Suppressor macrophage (primary cell): Measurements from ENCODE around the gene FOXS1.
"Not testable (repeated sequence)": the region's sequence is repeated elsewhere in the genome, so short reads cannot be mapped to it uniquely, and the experiment has no call there.

Source experiments
- DNase-seq, 4 experiments: peaks; one replicate each; pipeline ENCODE4 v3.0.0-alpha.2; 2020 to 2022

The FOXS1 gene

GRCh38 chr20:31821427-31821826 lies 24.0 kb downstream of the FOXS1 start:
- peak in 3 of 4 experiments; percentile 21 to 39 (median 28) for DNase-seq

- DNase-seq = no peak
Measured at GRCh38 chr20:31820228-31820627, 25.2 kb downstream of the FOXS1 start.

DNA sequence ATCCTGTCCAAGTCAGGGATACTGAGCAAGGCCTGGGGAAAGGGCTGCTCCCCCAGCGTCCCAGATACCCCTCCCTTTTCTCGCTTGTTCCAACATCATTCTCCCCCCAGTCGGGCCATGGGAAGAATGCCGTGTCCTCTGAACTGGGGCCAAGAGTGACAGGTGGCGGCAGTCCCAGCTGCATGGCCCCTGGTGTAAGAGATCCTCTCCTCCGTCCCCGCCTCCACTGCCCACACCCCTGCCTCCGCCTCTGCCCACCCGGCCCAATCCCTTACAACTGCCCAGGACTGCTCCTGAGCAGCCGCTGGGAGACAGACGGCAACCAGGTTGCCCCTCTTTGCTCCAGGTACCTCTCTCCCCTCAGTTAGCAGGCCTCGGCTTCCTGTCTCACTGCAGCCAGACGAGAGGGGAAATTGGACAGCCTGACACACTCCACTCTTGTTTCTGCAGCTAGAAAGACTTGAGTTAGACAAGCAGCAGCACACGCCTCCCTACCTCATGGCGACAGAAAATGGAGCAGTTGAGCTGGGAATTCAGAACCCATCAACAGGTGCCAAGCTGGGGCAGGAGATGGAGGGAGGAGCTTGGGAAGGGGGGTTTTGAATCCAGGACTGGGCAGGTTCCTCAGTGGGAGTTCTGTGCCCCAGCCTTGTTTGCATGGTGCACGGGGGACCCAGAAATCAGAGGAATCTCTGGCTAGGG lies 26.2 kb downstream of the FOXS1 start, which contains the start of gene MYLK2:
MYLK2 (plus strand) TSS at position 274 of the 702 bp plus-strand sequence; CDS start at position 499, 225 bp downstream.
- no peak for DNase-seq

DNA sequence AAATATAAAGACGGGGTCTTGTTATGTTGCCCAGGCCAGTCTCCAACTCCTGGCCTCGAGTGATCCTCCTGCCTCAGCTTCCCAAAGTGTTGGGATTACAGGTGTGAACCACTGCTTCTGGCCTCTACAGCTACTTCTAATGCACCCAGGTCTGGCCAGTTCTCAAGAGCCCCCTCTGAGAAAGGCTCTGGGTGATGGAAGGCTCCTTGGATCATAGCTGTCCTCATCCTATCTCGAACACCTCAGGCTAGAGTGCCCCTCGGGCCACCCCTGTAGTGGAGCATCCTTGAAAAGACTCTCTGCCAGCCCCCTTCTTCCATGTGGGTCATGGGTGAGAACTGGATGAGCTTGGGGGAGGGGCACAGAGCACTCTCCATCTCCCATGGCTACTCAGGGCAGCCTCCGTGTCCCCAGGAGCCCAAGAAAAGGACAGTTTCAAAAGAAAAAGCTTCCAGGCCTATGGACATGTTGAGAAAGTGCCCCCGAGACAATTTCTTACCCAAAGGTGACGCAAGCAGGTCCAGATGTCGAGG lies 27.0 kb downstream of the FOXS1 start:
- no peak for DNase-seq

GRCh38 chr20:31817461-31817860 lies 27.9 kb downstream of the FOXS1 start:
- no peak for DNase-seq

GRCh38 chr20:31816221-31816620 lies 29.2 kb downstream of the FOXS1 start:
- no peak for DNase-seq

DNA sequence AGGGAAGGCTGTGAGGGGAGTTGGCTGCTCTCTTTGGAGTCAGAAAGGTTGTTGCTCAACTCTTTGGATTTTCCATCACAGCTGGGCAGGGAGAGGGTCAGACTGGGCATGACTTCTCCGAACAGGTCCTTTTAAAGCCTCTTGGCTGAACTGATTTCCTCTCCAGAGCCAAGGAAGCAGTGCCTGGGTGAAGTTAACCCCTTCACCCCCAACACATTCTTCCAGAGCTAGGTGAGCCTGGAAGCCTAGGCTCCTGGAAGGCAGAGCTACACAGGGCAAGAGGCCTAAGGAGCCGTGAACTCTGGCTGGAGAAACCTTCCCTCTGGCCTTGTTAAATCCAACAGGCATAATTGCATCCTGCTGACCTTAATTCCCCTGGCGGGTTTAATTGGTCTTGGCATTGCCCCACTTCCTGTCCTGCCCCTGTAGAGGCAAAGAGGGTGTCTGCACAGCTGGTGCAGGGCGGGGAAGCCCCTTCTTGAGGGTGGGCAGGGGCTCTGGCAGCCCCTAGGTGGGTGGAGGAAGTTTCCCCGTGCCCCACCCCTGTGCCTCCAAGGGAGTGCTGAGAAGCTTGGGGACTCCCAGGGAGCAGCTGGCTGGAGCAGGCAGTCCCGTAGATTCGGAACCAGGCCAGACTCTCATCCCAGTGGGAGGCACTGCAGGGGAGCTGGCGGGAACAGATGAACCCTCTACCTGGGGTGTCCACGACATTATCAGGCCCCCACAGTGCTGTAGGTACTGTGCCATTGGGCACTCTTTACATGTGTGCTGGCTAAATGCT lies 29.8 kb downstream of the FOXS1 start:
- no peak for DNase-seq

- not testable (repeated sequence) for DNase-seq
Measured at GRCh38 chr20:31814142-31814541, 31.3 kb downstream of the FOXS1 start.

DNA sequence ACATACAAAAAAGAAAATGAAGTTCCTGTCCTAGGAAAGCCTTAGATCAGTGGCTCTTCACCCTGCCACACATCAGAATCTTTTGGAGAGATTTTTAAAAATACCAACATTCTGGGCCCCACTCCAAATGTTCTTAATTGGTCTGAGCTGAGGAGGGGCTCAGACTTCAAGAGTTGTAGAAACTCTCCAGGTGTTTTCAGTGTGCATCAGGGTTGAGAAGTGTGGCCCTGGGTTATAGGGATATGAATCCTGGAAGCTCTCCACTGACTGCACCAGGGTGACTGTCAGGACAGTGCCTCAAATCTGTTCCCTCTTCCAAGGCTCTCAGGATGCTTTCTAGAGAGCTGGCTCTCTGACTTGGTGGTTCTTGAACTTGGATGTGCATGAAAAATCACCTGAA lies 31.8 kb downstream of the FOXS1 start:
- DNase-seq = no peak

GRCh38 chr20:31811796-31812728 lies 33.3 kb downstream of the FOXS1 start:
- peak in 1 of 4 experiments; percentile 19 for DNase-seq

- no peak for DNase-seq
Measured at GRCh38 chr20:31811198-31811597, 34.2 kb downstream of the FOXS1 start.

- DNase-seq = no peak
Measured at GRCh38 chr20:31809661-31810060, 35.7 kb downstream of the FOXS1 start.

- no peak for DNase-seq
Measured at GRCh38 chr20:31808481-31808880, 36.9 kb downstream of the FOXS1 start.

GRCh38 chr20:31806564-31807355 lies 38.6 kb downstream of the FOXS1 start:
- peak; percentile 35 to 74 (median 68) for DNase-seq

DNA sequence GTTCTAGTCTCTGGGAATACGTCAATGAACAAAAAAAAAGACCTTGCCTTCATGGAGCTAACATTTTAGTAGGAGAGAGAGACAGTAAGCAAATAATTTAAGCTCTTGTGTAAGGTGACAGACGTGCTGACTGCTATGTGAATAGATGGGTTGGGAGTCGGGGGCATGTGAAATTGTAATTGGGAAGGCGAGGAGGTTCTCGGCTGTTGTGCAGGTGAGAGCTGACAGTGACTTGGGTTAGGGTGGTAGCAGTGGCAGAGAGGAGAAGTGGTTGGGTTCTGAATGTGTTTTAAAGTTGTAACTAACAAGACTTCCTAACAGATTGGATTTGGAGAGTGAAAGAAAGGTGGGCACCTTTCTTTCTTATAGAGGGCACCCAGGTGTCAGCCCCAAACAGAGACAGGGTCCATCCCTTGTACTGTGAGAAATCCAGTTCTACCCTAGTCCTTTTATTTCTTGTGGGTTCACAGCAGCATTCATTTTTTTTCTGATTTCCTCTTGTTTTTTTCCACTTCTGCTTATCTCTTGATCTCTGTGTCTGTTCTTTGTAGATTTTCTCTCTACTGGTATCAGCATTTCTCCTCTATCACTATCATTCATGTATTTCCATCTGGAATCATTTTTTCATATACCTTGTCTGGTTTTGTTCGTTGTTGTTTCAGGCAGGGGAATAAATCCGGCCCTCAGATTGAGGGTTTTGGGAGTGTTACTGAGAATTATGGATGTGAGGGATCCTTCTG lies 41.7 kb downstream of the FOXS1 start:
- DNase-seq = no peak

- DNase-seq = no peak
Measured at GRCh38 chr20:31801508-31801907, 43.9 kb downstream of the FOXS1 start.

- no peak for DNase-seq
Measured at GRCh38 chr20:31797364-31797763, 48.0 kb downstream of the FOXS1 start.
